Heart left ventricle (tissue), 13 donors: Measurements from ENCODE around the gene ESR2.

ENCODE experiments used
- POLR2A ChIP-seq, 2 donors: fragments of 450-650 bp; IDR thresholded peaks; one replicate each; pipeline ENCODE4 v1.6.1; 2017; ENCODE audit warnings: antibody characterized with exemption in 2 of 2, mild to moderate bottlenecking in 2 of 2, moderate library complexity in 2 of 2
- TF ChIP-seq, protein P1 (sequence below), 12 donors: fragments of 200-600 bp; sonication (generic) in 4 of 12; IDR thresholded peaks; one replicate each; pipeline versions ENCODE4 v1.5.0 to v1.8.0; 2018 to 2022; ENCODE audit warnings: antibody characterized with exemption in 12 of 12, mild to moderate bottlenecking in 5 of 12
- donor health status: ischemic (EF 13 %, LVEDD 7.1; RV severe dilation, severe dysfunction).
- donor health status: DM: no; HTN: yes; CAD: no.
- donor health status: DM: no; HTN: no; CAD: no.
- donor health status: ischemic (EF 25% LVEDD 6.9; RV normal size, moderate dysfunction).
- donor health status: ischemic (EF 25% LVEDD 5.7; RV mildly dilated, moderate dysfunction).
- donor health status: ischemic (EF 35%, LVEDD 5.7; RV mildly dilated, moderate dysfunction).
- donor health status: nonischemic (EF 11% LVEDD 7.7; RV severe dilation, severe dysfunction).
- donor health status: DM: yes; HTN: yes; CAD: no.
- donor health status: PGD.
- donor health status: ischemic (EF 29% LVEDD 5.4; RV normal size, mild dysfunction).
- donor health status: nonischemic (EF 23%, LVEDD 6.1; RV moderate dilation, normal function).

DNA sequence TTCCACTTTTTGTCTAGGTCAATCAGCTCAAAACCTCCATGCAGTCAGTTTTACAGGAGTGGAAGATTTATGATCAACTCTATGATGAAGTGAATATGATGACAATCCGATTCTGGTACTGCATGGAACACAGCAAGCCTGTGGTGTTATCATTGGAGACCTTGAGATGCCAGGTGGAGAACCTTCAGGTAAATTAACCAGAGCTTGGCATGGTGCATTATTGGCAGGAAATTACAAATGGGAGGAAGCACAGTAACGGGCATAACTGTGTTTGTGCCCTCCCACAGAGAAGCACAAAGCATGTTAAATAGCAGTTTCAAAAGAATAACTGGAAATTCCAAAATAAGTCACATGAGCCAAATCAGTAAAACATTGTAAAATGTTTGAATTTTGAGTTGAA is 135.6 kb downstream of the ESR2 start:
- TF ChIP-seq, protein P1, sequence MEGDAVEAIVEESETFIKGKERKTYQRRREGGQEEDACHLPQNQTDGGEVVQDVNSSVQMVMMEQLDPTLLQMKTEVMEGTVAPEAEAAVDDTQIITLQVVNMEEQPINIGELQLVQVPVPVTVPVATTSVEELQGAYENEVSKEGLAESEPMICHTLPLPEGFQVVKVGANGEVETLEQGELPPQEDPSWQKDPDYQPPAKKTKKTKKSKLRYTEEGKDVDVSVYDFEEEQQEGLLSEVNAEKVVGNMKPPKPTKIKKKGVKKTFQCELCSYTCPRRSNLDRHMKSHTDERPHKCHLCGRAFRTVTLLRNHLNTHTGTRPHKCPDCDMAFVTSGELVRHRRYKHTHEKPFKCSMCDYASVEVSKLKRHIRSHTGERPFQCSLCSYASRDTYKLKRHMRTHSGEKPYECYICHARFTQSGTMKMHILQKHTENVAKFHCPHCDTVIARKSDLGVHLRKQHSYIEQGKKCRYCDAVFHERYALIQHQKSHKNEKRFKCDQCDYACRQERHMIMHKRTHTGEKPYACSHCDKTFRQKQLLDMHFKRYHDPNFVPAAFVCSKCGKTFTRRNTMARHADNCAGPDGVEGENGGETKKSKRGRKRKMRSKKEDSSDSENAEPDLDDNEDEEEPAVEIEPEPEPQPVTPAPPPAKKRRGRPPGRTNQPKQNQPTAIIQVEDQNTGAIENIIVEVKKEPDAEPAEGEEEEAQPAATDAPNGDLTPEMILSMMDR (IDR thresholded peaks at IDR 0.05): no peak
- no peak for TF ChIP-seq POLR2A (IDR thresholded peaks at IDR 0.05)
